Chondrocyte (in vitro differentiated cells): Measurements from ENCODE around the gene TMEM116. TPM values are rescaled to one million over a fixed set of nuclear protein-coding genes. Genes with fewer than 3 reads are reported as not detected.
"Not testable (repeated sequence)": the region's sequence is repeated elsewhere in the genome, so short reads cannot be mapped to it uniquely, and the experiment has no call there.

Experiments used
- DNase-seq: peaks from one replicate; pipeline ENCODE4 v3.0.0; 2021; ENCODE audit warnings: mixed read lengths, low spot score
- H3K27ac Mint-ChIP-seq: one replicate; pipeline ENCODE4 v1.8.0; 2021; ENCODE audit warnings: mild to moderate bottlenecking, moderate library complexity, mixed read lengths; ENCODE audit not compliant: unreplicated experiment
- H3K27me3 Mint-ChIP-seq: 2 replicates; pipeline ENCODE4 v1.8.0; 2021; ENCODE audit warnings: low read depth, mixed read lengths
- H3K36me3 Mint-ChIP-seq: 2 replicates; pipeline ENCODE4 v1.8.0; 2021; ENCODE audit warnings: low read depth, mixed read lengths
- H3K4me1 Mint-ChIP-seq: 2 replicates; pipeline ENCODE4 v1.8.0; 2021; ENCODE audit warnings: low read depth, mild to moderate bottlenecking, mixed read lengths
- H3K4me3 Mint-ChIP-seq: one replicate; pipeline ENCODE4 v1.8.0; 2021; ENCODE audit warnings: mild to moderate bottlenecking, moderate library complexity, mixed read lengths; ENCODE audit not compliant: unreplicated experiment
- H3K9me3 Mint-ChIP-seq: 2 replicates; pipeline ENCODE4 v1.8.0; 2021; ENCODE audit warnings: low read depth, mixed read lengths
- CTCF ChIP-seq: fragments of 200-600 bp; sonication (generic); IDR thresholded peaks from 2 replicates; pipeline ENCODE4 v1.5.0; 2021; ENCODE audit warnings: antibody characterized with exemption, mild to moderate bottlenecking, moderate library complexity
- total RNA-seq: library from RNA; stranded (reverse); gene quantifications from 3 replicates; pipeline ENCODE4 v1.2.1, GENCODE V29; 2021

The TMEM116 gene
- total RNA-seq, 1 donor from 2014 or later, result 8.4 TPM

GRCh38 chr12:111953455-111953854 is 59.5 kb downstream of the TMEM116 start:
- H3K9me3 Mint-ChIP-seq, result peaks cover under 1% of the 10 kb centered on the region

GRCh38 chr12:111952084-111952787 is 60.7 kb downstream of the TMEM116 start:
- H3K27me3 Mint-ChIP-seq, H3K9me3 Mint-ChIP-seq, DNase-seq, H3K27ac Mint-ChIP-seq, H3K4me1 Mint-ChIP-seq, H3K36me3 Mint-ChIP-seq, H3K4me3 Mint-ChIP-seq: not testable (repeated sequence)

More at GRCh38 chr12:111953455-111953854, 59.5 kb downstream of the TMEM116 start:
- no peak for TF ChIP-seq CTCF
- no peak overlapping the region for H3K4me3 Mint-ChIP-seq
- H3K4me1 Mint-ChIP-seq, result peaks cover 3% of the 10 kb centered on the region
- H3K36me3 Mint-ChIP-seq, result peaks cover under 1% of the 10 kb centered on the region
- no peak overlapping the region for H3K27ac Mint-ChIP-seq
- no peak for DNase-seq
- H3K27me3 Mint-ChIP-seq, result no peaks in the 10 kb centered on the region

- not testable (repeated sequence) for H3K36me3 Mint-ChIP-seq, H3K4me1 Mint-ChIP-seq, H3K27ac Mint-ChIP-seq, H3K9me3 Mint-ChIP-seq, DNase-seq, H3K4me3 Mint-ChIP-seq, H3K27me3 Mint-ChIP-seq
Measured at GRCh38 chr12:111950961-111951676, 61.8 kb downstream of the TMEM116 start.

DNA sequence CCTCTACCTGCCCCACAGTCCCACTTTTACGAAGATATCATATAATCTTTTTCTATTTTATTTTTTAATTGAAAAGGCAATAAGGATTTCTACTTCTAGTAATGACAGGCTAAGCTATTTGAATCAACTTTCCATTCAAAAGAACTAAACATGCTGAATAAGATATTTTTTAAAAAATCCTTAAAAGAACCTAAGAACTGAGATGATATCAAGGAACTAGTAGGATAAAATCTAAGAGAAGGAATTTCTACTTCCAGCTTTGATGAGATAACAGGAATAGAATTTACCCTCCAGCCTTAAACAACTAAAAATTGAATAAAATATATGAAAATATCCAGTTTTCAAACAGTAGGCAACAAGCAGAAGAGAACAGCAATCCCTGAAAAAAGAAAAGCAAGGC is 69.0 kb downstream of the TMEM116 start:
- Mint-ChIP-seq H3K4me3 (no peak overlapping the region), H3K4me1 (peaks cover 4% of the 10 kb centered on the region), H3K36me3 (no peaks in the 10 kb centered on the region), H3K27ac (no peak overlapping the region), H3K27me3 (no peaks in the 10 kb centered on the region), H3K9me3 (no peaks in the 10 kb centered on the region)
- DNase-seq, result no peak
- TF ChIP-seq CTCF, result no peak

GRCh38 chr12:111942557-111942956 is 70.4 kb downstream of the TMEM116 start:
- Mint-ChIP-seq H3K36me3 (no peaks in the 10 kb centered on the region), H3K4me3 (no peak overlapping the region), H3K27me3 (no peaks in the 10 kb centered on the region), H3K27ac (no peak overlapping the region), H3K4me1 (peaks cover 10% of the 10 kb centered on the region), H3K9me3 (no peaks in the 10 kb centered on the region)
- no peak for TF ChIP-seq CTCF
- DNase-seq, result no peak

- no peak for TF ChIP-seq CTCF
- Mint-ChIP-seq H3K27ac (peak overlapping the region; percentile 87), H3K4me3 (no peak overlapping the region), H3K36me3 (no peaks in the 10 kb centered on the region), H3K9me3 (no peaks in the 10 kb centered on the region), H3K4me1 (peaks cover 19% of the 10 kb centered on the region), H3K27me3 (no peaks in the 10 kb centered on the region)
- no peak for DNase-seq
Measured at GRCh38 chr12:111937429-111937828, 75.5 kb downstream of the TMEM116 start.
